KOPT-K1 (cell line): ENCODE measurements around the gene PLPP6.

Experiments used
- H3K27ac ChIP-seq: fragments of 200-600 bp; sonication (generic); 2 replicates; pipeline ENCODE4 v1.5.1; 2016; ENCODE audit warnings: antibody characterized with exemption, mild to moderate bottlenecking, low read depth, low read length; ENCODE audit not compliant: poor library complexity, severe bottlenecking
- H3K36me3 ChIP-seq: fragments of 200-600 bp; sonication (generic); 2 replicates; pipeline ENCODE4 v1.5.1; 2017; ENCODE audit warnings: antibody characterized with exemption, mild to moderate bottlenecking, low read length, moderate library complexity; ENCODE audit not compliant: insufficient read depth
- H3K9me3 ChIP-seq: fragments of 200-600 bp; sonication (generic); 2 replicates; pipeline ENCODE4 v1.5.1; 2017; ENCODE audit warnings: antibody characterized with exemption, low read length, mild to moderate bottlenecking; ENCODE audit not compliant: insufficient read depth, poor library complexity, severe bottlenecking

Gene PLPP6

DNA sequence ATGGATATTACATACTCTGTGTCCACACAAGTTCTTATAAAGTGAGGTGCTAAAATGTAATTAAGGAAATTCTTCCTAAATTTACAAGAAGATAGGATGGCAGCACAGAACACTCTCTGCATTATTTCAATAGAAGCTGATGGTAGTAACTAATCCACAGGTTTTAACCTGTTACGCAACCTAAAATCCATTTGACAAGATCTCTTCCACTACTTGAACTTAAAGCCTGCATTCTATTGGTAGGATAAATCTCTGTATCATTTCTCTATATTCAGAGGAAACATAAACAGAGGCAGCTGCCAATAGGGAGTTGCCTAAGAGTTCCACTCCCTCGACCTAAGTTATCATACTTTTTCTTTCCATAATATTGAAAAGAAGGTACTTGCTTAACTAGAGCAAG is 38.8 kb downstream of the PLPP6 start:
- Histone ChIP-seq H3K27ac (no peak overlapping the region), H3K9me3 (no peaks in the 10 kb centered on the region), H3K36me3 (peaks cover 90% of the 10 kb centered on the region)

DNA sequence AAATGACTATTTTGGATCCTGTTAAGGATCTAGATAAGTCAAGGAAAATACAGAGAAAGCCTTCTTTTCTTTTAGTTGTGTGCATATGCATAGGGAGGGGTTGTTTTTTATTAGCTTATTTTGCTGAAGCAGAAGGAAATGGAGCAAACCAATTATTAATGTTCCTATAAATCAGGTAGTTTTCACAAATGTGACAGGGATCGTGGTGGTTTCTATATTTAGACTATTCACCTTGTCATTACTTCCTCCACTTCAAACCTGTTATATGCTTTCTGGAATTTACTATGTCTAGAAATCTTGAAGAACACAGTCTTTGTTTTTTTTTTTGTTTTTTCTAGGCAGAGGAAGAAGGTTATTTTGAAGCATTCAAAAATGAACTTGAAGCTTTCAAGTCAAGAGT is 39.4 kb downstream of the PLPP6 start:
- Histone ChIP-seq H3K36me3 (peaks cover 90% of the 10 kb centered on the region), H3K27ac (no peak overlapping the region), H3K9me3 (no peaks in the 10 kb centered on the region)

DNA sequence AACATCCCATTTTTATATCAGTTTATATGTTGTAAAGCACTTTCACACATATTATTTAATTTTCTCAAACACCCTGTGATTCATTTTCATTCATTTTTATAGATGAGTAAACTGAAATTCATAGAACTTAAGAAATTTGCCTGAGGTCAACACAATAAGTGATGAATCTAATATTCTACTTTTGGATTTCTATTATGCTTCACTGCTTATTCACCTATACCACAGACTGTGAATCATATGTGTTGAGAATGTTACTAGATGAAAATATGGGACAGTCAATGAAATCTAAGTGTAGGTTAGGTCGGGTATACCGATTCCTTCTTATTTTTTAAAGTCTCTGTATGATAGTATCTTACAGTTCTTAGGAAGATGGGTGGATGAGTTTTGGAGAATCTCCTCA is 42.0 kb downstream of the PLPP6 start:
- peaks cover 91% of the 10 kb centered on the region for H3K36me3 ChIP-seq
- no peak overlapping the region for H3K27ac ChIP-seq
- H3K9me3 ChIP-seq, result no peaks in the 10 kb centered on the region

DNA sequence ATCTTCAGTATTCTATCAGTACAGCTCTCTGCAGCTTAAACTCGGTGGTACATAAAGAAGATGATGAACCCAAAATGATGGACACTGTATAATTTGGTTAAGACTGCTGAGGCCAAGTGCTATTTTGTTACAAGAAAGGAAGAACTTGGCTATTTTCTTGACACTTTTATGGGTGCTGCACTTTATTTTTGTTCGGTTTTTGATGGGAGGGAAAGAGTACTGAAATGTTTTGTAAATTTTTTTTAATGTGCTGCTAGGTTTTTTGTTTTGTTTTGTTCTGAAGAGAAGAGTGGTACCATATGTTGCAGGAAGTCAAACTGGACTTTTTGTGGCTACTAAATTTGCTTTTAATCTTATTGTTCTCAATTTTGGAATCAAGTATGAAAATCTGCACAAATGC is 43.9 kb downstream of the PLPP6 start:
- Histone ChIP-seq H3K9me3 (no peaks in the 10 kb centered on the region), H3K36me3 (peaks cover 85% of the 10 kb centered on the region), H3K27ac (no peak overlapping the region)

DNA sequence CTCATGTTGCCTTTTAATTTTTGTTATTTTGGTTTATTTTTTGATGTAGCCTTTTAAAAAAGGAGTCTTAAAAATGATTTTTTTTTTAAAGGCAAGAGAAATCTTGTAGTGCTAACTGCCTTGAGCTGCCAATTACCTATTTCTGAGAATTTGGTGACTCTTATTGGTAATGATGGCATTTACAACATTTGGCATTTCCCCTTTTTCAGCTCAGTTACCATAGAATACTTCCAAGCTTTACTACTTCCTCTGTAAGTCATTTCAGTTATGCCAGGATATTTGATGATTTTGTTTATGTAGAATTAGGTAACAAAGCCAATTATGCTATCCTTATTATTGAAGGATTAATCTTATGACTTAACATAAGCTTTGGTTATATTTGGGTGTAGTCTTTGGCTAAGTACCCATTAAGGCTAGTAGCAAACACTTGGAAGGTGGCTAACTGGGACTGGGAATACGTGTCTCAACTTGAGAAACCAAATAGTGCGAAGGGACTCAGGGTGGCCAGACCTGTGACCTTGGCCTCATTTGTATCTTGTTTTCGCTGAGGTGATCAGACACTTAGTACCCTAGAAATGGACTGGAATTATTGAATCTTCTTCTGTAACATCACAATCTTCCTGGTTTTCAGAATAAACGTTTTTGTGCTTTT is 45.0 kb downstream of the PLPP6 start:
- Histone ChIP-seq H3K36me3 (peaks cover 83% of the 10 kb centered on the region), H3K9me3 (no peaks in the 10 kb centered on the region), H3K27ac (no peak overlapping the region)

DNA sequence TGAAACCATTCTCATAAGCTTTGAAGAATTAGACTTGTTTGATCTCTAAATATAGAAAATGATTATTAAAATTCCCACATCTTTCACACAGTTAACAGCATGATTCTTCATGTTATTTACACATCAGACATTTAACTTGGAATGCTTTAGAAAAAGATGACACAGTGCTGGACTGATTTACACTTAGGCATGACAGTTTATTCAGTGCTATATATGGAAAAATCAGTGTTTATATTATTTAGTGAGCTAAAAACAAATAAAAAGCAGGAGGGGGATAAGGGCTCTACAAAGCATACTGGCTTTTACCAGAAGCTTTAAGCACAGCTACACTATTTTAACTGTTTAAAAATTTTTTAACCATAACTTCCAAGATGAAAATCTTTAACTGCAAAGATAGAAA is 47.3 kb downstream of the PLPP6 start:
- H3K36me3 ChIP-seq, result peaks cover 83% of the 10 kb centered on the region
- no peak overlapping the region for H3K27ac ChIP-seq
- H3K9me3 ChIP-seq, result no peaks in the 10 kb centered on the region

DNA sequence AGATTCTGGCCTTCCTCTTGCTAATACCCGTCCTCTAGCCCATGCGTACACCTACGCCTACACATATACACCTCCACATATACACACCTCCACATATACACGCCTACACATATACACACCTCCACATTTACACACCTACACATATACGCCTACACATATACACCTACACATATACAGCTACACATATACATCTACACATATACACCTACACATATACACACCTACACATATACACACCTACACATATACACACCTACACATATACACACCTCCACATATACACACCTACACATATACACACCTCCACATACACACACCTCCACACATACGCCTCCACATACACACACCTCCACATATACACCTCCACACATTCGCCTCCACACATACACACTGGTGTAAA is 51.8 kb downstream of the PLPP6 start:
- H3K36me3 ChIP-seq, result peaks cover 90% of the 10 kb centered on the region
- H3K9me3 ChIP-seq, result no peaks in the 10 kb centered on the region
- no peak overlapping the region for H3K27ac ChIP-seq

DNA sequence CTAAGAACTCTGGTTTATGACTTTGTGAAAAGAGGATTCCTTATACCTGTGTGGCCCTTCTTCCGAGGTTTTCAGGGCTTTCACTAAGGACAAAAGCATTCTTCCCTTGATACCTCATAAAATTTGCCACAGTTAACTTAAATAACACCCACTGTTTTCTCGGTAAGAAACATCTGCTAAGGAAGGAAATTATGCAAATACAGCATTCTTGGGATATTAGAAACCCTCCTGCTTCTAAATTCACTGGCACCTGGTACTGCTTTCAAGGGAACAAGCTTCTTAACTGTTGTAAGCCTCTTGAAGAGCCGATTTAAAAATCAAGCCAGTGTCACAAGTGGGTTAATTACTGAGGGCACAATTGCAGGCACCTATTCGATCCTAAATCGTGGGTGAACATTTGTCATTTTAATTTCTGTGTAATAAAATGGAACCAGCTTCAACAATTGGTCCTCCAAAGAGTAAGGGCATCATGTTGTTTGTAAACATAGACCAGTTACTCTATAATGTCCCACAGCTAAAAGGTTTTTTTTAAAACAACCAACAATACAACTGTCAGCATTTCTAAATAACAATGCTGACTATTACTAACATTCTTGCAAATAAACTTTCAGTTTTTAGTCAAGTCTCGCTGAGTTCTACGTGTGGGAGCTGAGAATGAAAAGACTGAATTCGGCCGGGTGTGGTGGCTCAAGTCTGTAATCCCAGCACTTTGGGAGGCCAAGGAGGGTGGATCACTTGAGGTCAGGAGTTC is 52.3 kb downstream of the PLPP6 start:
- no peaks in the 10 kb centered on the region for H3K9me3 ChIP-seq
- H3K27ac ChIP-seq, result no peak overlapping the region
- peaks cover 90% of the 10 kb centered on the region for H3K36me3 ChIP-seq
